Measurements from ENCODE around the gene SMG1.

- TF ChIP-seq CTCF (conservative IDR thresholded peaks at IDR 0.05 in 1 of 2, IDR thresholded peaks at IDR 0.05 in 1 of 2; ENCODE audit: extremely low read depth in 1 of 2, insufficient read depth in 1 of 2, low read depth in 1 of 2, low read length in 2 of 2) (no peak), EZH2 (IDR thresholded peaks at IDR 0.05; ENCODE audit: borderline replicate concordance, low read length) (no peak)
Measured at GRCh38 chr16:18969855-18970240, 43.6 kb upstream of the SMG1 start.

All from mammary epithelial cell (primary cell).